ENCODE results near the gene LBH.

Gene LBH

DNA sequence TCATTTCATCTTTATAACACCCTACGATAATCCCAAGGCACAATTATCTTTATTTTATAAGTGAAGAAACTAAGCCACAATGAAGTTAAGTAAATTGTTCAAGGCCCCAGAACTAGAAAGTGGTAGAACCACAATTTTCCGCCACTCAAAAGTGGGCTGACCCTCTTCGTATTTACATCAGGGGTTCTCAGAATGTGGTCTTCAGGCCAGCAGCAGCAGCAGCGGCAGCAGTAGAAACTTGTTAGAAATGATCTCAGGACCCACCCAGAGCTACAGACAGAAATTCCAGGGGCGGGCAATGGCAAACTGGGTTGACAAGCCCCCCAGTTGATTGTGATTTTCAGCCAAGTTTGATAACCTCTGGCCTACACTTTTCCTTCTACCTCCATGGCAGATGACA is 62.8 kb downstream of the LBH start:
- CTCF ChIA-PET, result interaction anchor here (0.7 kb wide), 1 partner anchor 86 kb away, joined by 3 read pairs; no protein-coding TSS in a partner anchor
- TF ChIP-seq FOXA1 (IDR thresholded peaks at IDR 0.05) (no peak), FOXM1 (IDR thresholded peaks at IDR 0.05; ENCODE audit: borderline replicate concordance) (no peak), ARNT (IDR thresholded peaks at IDR 0.05) (no peak), L3MBTL2 (conservative IDR thresholded peaks at IDR 0.05) (no peak), ZNF384 (IDR thresholded peaks at IDR 0.05) (no peak), HDGF (IDR thresholded peaks at IDR 0.05; ENCODE audit: borderline replicate concordance) (no peak), LEF1 (IDR thresholded peaks at IDR 0.05; ENCODE audit: borderline replicate concordance) (no peak), FOXK2 (IDR thresholded peaks at IDR 0.05) (no peak), NFRKB (IDR thresholded peaks at IDR 0.05) (no peak), CTBP1 (IDR thresholded peaks at IDR 0.05; ENCODE audit: borderline replicate concordance) (no peak), SP1 (IDR thresholded peaks at IDR 0.05) (no peak), TARDBP (IDR thresholded peaks at IDR 0.05) (no peak), SUZ12 (IDR thresholded peaks at IDR 0.05) (no peak), BHLHE40 (IDR thresholded peaks at IDR 0.05; ENCODE audit: borderline replicate concordance) (no peak), ELF4 (IDR thresholded peaks at IDR 0.05) (no peak)
- TF ChIP-seq, protein P1, sequence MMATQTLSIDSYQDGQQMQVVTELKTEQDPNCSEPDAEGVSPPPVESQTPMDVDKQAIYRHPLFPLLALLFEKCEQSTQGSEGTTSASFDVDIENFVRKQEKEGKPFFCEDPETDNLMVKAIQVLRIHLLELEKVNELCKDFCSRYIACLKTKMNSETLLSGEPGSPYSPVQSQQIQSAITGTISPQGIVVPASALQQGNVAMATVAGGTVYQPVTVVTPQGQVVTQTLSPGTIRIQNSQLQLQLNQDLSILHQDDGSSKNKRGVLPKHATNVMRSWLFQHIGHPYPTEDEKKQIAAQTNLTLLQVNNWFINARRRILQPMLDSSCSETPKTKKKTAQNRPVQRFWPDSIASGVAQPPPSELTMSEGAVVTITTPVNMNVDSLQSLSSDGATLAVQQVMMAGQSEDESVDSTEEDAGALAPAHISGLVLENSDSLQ (IDR thresholded peaks at IDR 0.05), result no peak
- no peak for DNase-seq (ENCODE audit: extremely low spot score)
- POLR2A ChIA-PET, result no interaction called here

DNA sequence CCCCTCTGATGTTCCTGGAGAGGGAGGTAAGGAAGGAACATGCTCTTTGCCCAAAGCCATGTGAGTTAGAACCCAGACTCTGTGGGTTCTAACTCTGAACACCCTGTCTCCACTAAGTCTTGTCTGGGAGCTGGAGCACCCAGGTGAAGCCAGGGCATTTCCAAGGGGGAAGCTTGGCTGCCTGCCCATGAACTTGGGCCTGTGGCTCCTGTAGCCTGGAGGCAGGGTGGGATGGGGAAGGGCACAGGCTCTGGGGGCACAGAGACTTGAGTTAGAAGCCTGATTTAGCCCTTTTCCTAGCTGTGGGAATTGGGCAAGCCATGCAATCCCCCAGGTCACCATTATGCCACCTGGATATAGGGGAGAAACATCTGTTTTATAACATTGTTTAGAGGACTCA is 65.2 kb downstream of the LBH start:
- CTCF ChIA-PET, result no interaction called here
- POLR2A ChIA-PET, result no interaction called here
- no peak for TF ChIP-seq FOXA1 (IDR thresholded peaks at IDR 0.05)
- TF ChIP-seq NFRKB (IDR thresholded peaks at IDR 0.05), result no peak
- no peak for TF ChIP-seq BHLHE40 (IDR thresholded peaks at IDR 0.05; ENCODE audit: borderline replicate concordance)
- TF ChIP-seq SUZ12 (IDR thresholded peaks at IDR 0.05), result no peak
- no peak for TF ChIP-seq TARDBP (IDR thresholded peaks at IDR 0.05)
- no peak for TF ChIP-seq ARNT (IDR thresholded peaks at IDR 0.05)
- TF ChIP-seq SP1 (IDR thresholded peaks at IDR 0.05), result no peak
- no peak for TF ChIP-seq ELF4 (IDR thresholded peaks at IDR 0.05)
- TF ChIP-seq FOXK2 (IDR thresholded peaks at IDR 0.05), result no peak
- TF ChIP-seq HDGF (IDR thresholded peaks at IDR 0.05; ENCODE audit: borderline replicate concordance), result no peak
- no peak for TF ChIP-seq FOXM1 (IDR thresholded peaks at IDR 0.05; ENCODE audit: borderline replicate concordance)
- TF ChIP-seq, protein P1 (IDR thresholded peaks at IDR 0.05), result no peak
- TF ChIP-seq CTBP1 (IDR thresholded peaks at IDR 0.05; ENCODE audit: borderline replicate concordance), result no peak
- TF ChIP-seq L3MBTL2 (conservative IDR thresholded peaks at IDR 0.05), result no peak
- no peak for TF ChIP-seq ZNF384 (IDR thresholded peaks at IDR 0.05)
- TF ChIP-seq LEF1 (IDR thresholded peaks at IDR 0.05; ENCODE audit: borderline replicate concordance), result no peak
- DNase-seq (ENCODE audit: extremely low spot score), result no peak

DNA sequence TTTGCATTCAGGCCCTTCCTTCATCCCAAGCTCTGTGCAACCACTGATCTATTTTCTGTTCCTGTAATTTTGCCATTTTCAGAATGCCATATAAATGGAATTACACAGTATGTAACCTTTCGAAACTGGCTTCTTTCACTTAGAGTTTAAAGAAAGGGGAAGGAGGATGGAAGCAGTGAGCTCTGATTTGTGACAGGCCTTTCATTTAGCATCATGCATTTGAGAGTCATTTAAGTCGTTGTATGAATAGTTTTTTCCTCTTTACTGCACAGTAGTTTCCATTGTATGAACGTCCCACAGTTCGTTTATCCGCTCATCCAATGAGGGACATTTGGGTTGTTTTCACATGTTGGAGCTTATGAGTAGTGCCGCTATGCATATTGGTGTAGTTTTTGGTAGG is 67.0 kb downstream of the LBH start:
- CTCF ChIA-PET, result no interaction called here
- no peak for DNase-seq (ENCODE audit: extremely low spot score)
- TF ChIP-seq SP1 (IDR thresholded peaks at IDR 0.05) (no peak), BHLHE40 (IDR thresholded peaks at IDR 0.05; ENCODE audit: borderline replicate concordance) (no peak), NFRKB (IDR thresholded peaks at IDR 0.05) (no peak), FOXK2 (IDR thresholded peaks at IDR 0.05) (no peak), ELF4 (IDR thresholded peaks at IDR 0.05) (no peak), CTBP1 (IDR thresholded peaks at IDR 0.05; ENCODE audit: borderline replicate concordance) (no peak), SUZ12 (IDR thresholded peaks at IDR 0.05) (no peak), FOXA1 (IDR thresholded peaks at IDR 0.05) (no peak), TARDBP (IDR thresholded peaks at IDR 0.05) (no peak)
- POLR2A ChIA-PET, result no interaction called here

DNA sequence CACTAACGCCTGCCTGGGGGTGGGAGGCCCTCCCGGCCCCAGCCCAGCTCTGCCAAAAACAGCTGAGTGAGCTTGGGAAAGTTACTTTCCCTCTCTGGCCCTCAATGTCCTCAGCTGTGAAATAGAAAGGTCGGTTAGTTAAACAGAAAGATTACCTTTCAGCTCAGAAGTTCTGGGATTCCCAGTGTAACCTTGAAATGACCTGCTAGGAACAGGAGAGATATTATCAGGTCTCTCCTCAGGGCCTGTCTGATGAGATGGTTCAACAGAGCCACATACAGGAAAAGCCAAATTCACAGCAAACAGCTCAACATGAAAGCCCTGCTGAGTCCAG is 68.8 kb downstream of the LBH start:
- CTCF ChIA-PET, result no interaction called here
- no peak for TF ChIP-seq SP1 (IDR thresholded peaks at IDR 0.05)
- no peak for TF ChIP-seq FOXM1 (IDR thresholded peaks at IDR 0.05; ENCODE audit: borderline replicate concordance)
- no peak for TF ChIP-seq FOXA1 (IDR thresholded peaks at IDR 0.05)
- TF ChIP-seq TARDBP (IDR thresholded peaks at IDR 0.05), result no peak
- no peak for TF ChIP-seq CTBP1 (IDR thresholded peaks at IDR 0.05; ENCODE audit: borderline replicate concordance)
- TF ChIP-seq L3MBTL2 (conservative IDR thresholded peaks at IDR 0.05), result no peak
- TF ChIP-seq, protein P1 (IDR thresholded peaks at IDR 0.05), result no peak
- no peak for TF ChIP-seq NFRKB (IDR thresholded peaks at IDR 0.05)
- no peak for TF ChIP-seq LEF1 (IDR thresholded peaks at IDR 0.05; ENCODE audit: borderline replicate concordance)
- TF ChIP-seq FOXK2 (IDR thresholded peaks at IDR 0.05), result no peak
- no peak for TF ChIP-seq ZNF384 (IDR thresholded peaks at IDR 0.05)
- no peak for TF ChIP-seq ARNT (IDR thresholded peaks at IDR 0.05)
- no peak for TF ChIP-seq HDGF (IDR thresholded peaks at IDR 0.05; ENCODE audit: borderline replicate concordance)
- no peak for TF ChIP-seq BHLHE40 (IDR thresholded peaks at IDR 0.05; ENCODE audit: borderline replicate concordance)
- TF ChIP-seq SUZ12 (IDR thresholded peaks at IDR 0.05), result no peak
- TF ChIP-seq ELF4 (IDR thresholded peaks at IDR 0.05), result no peak
- DNase-seq (ENCODE audit: extremely low spot score), result no peak
- POLR2A ChIA-PET, result no interaction called here

DNA sequence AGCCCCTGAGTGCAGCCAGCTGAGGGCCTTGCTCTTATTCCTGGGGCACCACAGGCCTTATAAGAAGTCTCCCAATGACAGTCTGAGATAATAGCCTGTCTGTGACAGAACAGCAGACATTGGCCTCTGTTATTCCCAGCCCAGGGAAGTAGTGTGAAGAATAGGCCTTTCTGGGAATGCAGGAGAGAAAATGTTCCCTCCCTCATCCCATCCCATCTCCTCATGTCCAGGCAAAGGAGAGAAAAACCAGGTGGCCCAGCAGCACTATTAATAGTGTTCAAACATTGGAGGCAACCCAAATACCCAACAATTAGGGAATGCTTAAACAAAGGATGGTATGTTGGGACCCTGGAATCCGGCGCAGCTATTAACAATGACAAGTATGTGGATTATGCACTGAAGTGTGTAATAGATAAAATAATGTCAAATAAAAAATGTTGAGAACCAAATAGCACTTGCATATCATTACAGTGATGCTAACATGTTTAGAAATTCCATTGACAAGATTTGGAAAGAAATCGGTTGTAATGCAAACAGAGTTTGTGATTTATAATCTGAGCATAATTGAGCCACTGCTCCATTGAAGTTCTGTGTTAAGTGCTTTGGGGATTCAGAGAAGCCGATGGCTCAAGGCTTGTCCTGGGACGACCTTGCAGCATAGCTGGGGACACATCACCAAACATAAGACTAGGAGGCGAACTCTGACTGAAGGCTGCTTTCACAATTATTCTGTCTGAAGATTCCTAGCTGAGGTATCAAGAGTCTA is 69.3 kb downstream of the LBH start:
- CTCF ChIA-PET, result interaction anchor here (0.5 to 0.9 kb wide), 2 partner anchors 11 to 1041 kb away, joined by 3 to 6 read pairs; no protein-coding TSS in a partner anchor
- no peak for DNase-seq (ENCODE audit: extremely low spot score)
- TF ChIP-seq ZNF384 (IDR thresholded peaks at IDR 0.05), result no peak
- TF ChIP-seq L3MBTL2 (conservative IDR thresholded peaks at IDR 0.05), result no peak
- TF ChIP-seq ARNT (IDR thresholded peaks at IDR 0.05), result no peak
- no peak for TF ChIP-seq BHLHE40 (IDR thresholded peaks at IDR 0.05; ENCODE audit: borderline replicate concordance)
- TF ChIP-seq, protein P1 (IDR thresholded peaks at IDR 0.05), result no peak
- no peak for TF ChIP-seq NFRKB (IDR thresholded peaks at IDR 0.05)
- no peak for TF ChIP-seq ELF4 (IDR thresholded peaks at IDR 0.05)
- TF ChIP-seq SP1 (IDR thresholded peaks at IDR 0.05), result no peak
- TF ChIP-seq TARDBP (IDR thresholded peaks at IDR 0.05), result no peak
- TF ChIP-seq SUZ12 (IDR thresholded peaks at IDR 0.05), result no peak
- no peak for TF ChIP-seq FOXM1 (IDR thresholded peaks at IDR 0.05; ENCODE audit: borderline replicate concordance)
- TF ChIP-seq CTBP1 (IDR thresholded peaks at IDR 0.05; ENCODE audit: borderline replicate concordance), result no peak
- POLR2A ChIA-PET, result no interaction called here

All from HEK293T (cell line).